GM21526 (cell line): ENCODE data around the gene WDFY3.

Experiments
- ATAC-seq: cut with Tn5 transposase; IDR thresholded peaks from one replicate; pipeline ENCODE4 v1.9.1; 2021; ENCODE audit warnings: moderate library complexity; ENCODE audit not compliant: unreplicated experiment, low FRiP score

WDFY3 gene

DNA sequence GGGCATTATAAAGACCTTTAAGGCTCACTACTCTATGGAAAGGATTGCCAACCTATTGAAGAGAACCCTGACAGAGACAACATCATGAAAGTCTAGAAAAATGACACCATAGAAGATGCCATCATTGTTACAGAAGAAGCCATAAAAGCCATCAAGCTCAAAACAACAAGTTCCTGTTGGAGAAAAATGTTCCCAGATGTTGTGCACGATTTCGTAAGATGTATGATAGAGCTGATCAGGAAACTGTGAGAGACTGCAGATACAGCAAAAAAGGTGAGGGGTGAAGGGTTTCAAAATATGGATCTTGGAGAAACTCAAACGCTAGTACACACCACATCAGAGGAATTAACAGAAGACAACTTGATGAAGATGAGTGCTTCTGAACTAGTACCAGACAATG is 53.3 kb downstream of the WDFY3 start:
- ATAC-seq = no peak

DNA sequence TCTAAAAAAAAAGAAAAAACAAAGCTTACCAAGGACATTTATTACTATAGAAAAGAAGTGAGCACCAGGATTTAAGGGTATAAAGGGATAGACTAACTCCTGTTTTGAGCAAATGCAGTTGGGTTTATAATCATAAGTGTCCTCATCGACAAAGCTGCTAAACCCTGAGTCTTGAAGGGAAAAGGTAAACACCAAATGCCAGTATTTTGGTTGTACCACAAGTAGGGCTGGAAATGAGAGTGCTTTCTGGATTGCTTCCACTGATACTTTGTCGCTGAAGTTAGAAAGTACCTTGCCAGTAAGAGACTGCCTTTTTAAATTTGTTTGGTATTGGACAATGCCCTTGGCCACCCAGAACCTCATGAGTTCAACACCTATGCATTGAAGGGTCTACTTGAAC is 53.7 kb downstream of the WDFY3 start:
- no peak for ATAC-seq

DNA sequence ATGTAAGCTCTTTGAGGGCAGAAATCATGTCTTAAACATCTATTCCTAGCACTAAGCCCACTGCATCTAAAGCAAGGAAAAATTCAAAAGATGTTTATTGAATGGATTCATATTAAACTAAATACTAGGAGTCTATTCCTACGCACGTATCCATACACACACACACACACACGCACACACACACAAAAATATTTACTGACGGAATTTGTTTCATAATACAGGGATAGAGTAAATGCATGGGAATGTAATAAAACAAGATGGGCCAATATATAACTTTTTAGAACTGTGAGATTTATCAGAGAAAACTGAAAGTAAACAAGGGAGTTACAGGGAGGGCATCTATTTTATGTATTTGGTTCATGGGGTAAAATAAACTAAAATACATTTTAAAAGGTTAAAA is 57.6 kb downstream of the WDFY3 start:
- no peak for ATAC-seq

DNA sequence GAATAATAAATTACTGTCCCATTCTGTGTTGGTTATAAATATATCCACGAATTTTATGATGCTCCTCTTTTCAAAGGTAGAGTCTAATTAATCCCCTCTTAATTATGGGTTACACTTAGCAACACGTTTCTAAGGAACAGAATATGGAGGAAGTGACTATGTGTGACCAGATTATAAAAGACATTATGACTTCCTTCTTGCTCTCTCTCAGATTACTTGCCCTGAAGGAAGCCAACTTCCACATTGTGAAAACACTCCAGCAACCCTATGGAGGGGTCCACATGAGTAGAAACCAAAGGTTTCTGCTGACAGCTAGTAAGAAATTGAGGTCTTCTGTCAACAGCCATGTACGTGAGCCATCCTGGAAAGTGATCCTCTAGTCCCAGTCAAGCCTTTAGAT is 59.3 kb downstream of the WDFY3 start:
- no peak for ATAC-seq

DNA sequence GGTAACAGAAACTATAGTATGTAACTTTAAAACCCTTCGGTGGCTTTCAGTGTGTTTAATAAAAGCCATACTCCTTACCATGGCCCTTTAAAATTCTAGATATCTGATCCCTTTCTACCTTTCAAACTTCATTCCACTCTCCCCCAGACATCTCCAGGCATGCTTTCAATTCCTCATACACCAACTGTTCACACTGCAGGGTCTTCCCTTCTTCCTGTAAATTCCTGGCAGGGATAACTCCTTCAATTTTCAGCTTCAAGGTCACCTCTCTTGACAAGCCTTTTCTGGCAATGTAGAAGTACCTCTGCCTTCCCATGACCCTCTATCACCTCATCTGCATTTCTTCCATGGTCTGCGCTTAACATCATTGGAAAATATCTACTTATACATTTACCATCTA is 60.8 kb downstream of the WDFY3 start:
- ATAC-seq = no peak

DNA sequence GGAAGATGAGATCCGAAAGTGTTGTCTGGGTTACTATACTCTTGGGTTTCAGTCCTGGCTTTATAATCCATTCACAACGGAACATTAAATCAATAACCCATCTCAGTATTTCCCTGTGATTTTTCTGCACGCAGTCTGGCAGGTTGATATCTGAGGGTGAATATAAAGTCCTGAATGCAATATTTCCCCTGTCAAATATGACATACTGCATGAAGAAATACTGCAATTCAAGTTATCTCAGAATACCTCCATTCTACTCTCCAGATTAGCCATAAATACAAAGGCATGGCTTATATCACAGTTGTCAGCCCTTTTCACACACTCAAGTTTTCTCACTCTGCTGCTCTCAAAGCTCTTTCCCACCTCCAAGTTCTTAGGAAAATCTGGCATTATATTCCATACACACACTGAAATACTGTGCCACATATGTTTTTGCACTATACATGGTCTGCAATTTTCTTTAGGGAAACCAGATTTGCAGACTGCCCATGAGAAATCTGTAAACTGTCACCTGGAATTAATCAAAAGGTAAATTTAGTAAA is 64.7 kb downstream of the WDFY3 start:
- ATAC-seq = no peak

DNA sequence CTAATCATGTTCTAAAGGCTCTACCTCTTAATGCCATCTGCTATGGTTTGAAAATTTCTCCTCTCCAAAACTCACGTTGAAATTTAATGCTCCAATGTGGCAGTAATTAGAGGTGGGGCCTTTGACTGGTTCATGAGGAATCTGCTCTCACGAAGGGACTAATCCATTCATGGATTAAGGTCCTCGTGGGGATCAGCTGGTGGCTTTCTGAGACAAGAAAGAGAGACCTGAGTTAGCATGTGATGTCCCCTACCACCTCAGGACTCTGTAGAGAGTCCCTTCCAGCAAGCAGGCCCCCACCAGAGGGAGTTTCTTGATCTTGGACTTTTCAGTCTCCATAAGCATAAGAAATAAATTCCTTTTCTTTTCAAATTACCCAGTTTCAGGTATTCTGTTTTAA is 65.3 kb downstream of the WDFY3 start:
- no peak for ATAC-seq

DNA sequence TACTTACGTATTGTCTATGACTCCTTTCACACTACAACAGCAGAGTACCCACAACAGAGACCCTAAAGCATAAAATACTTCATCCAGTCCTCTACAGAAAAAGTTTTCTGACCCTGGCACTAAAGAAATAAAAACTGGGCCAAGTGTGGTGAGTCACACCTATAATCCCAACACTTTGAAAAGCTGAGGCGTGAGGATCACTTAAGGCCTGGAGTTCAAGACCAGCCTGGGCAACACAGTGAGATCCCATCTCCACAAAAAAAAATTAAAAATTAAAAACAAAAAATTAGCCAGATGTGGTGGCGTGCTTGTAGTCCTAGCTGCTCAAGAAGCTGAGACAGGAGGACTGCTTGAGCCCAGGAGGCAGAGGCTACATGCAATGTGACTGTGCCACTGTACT is 66.9 kb downstream of the WDFY3 start:
- no peak for ATAC-seq

DNA sequence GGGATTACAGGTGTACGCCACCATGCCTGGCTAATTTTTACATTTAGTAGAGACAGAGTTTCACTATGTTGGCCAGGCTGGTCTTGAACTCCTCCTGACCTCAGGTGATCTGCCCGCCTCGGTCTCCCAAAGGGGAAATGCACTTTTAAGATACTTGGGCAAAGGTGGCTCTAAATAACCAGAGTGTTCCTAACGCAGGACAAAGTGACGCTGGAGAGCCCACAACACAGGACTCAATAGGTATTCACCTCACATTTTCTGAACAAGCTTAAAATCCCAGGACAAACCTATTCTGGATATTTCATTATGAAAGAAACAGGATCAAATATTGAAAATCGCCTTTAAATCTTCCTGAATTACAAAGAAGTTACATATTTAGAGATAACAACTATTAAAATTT is 69.0 kb downstream of the WDFY3 start:
- ATAC-seq = no peak

DNA sequence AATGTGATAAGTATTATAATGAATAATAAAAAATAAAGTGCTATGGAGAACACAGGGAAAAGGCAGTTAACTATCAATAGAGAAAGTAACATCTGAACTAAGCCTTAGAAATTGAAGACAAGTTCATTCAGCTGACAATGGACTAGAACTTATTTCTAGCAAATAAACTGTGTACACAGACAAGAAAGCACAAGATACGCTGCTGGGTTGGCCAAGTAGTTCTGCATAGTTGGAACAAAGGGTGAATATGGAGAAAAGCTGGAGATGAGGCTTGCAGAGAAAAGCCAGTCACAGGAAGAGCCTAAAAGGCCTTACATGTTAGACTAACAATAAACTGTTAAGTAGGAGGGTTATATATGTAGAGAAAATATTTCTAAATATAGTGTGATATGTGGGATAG is 71.2 kb downstream of the WDFY3 start:
- no peak for ATAC-seq

DNA sequence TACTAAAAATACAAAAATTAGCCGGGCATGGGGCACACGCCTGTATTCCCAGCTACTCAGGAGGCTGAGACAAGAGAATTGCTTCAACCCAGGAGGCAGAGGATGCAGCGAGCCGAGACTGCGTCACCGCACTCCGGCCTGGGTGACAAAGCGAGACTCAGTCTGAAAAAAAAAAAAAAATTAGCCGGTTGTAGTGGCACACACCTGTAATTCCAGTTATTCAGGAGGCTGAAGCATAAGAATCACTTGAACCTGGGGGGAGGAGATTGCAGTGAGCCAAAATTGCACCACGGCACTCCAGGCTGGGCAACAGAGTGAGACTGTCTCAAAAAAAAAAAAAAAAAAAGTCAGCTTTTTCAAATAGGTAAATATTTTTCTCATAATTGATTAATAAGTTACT is 71.9 kb downstream of the WDFY3 start:
- ATAC-seq = no peak

DNA sequence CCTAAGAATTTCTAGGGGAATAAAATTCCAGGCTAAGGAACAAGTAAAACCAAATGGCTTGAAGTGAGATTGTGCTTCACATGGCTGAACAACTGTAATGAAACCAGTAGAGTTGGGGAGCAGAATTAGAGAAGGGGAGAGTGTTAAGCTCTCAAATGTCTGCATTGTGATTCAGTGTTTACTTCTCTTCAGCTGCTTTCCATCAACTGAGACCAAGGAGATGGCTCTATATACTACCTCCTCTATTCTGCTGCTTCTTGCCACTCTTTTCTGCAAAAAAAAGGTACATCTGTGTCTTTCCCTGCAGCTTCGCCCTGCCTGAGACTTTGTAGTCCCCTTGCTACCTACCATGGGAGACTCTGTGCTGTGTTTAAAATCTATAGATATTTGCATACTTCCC is 73.5 kb downstream of the WDFY3 start:
- no peak for ATAC-seq

DNA sequence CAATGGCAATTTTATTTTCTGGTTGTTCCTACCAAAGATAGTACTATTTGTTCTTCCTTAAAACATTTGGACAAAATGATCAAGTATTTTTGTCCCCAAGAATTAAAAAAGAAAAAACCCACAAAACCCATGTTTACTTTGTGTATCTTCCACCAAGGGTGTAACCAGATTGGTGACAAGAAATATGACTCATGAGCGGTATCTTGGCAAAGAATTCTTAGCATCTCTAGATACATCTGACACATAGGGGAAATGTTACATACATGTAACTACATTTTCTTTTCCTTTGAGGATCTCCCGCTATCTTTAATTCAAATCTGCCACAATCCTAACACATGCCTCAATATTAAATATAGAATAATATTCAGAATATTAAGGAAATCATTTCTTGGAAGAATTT is 78.7 kb downstream of the WDFY3 start:
- no peak for ATAC-seq

DNA sequence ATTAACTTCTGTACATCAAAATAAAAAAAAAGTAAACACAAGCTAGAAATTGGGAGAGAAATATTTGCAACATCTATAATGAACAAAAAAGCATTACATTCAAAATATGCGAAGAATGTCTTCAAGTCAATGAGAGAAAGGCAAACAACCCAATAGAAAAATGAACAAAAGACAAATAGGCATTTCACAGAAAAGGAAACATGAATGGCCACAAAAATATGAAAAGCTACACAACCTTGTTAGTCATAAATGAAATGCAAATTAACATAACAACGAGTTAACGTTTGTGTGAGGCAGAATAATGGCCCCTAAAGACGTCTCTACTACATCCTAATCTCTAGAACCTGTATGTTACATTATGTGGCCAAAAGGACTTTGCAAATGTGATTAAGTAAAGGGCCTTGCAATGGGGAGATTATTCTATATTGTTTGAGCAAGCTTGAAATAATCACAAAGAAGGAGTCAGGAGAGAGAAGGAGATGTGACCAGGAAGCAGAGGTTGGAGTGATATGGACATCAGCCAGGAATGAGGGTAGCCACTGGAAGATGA is 86.8 kb downstream of the WDFY3 start:
- ATAC-seq = no peak

DNA sequence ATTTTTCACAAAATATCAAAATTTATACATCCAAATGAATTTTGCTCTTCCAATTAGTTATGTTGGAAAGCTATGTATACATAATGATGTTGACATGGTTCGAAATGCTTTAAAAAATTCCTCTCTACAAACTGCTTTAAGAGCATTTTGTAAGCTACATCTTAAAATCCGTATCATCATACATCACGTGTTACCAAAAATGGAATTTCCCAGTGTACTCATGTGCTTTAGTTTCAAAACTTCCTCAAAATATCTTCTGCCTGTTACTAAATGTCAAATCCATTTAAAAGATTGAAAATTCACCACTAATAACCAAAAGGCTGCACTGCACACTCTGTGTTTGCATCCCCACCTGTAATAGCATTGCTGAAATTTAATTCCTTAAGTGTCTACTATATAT is 87.9 kb downstream of the WDFY3 start:
- ATAC-seq = no peak

DNA sequence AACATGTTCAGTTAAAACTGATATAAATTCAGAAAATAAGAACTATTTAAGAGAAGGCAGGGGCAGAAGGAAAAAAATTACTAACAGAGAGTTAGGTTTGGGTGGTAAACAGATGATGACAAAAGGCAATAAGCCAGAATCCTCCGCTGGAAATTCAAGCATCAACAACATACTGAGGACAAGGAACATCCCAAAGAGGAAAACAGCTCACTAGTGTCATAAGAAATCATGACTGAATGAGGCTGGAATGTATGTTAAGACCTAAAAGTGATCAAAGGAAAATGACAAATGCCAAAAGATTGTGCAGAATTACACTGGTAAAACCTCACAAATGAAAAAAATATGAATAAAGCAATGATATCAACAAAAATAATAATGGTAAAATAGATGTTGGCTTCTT is 88.4 kb downstream of the WDFY3 start:
- ATAC-seq = no peak

DNA sequence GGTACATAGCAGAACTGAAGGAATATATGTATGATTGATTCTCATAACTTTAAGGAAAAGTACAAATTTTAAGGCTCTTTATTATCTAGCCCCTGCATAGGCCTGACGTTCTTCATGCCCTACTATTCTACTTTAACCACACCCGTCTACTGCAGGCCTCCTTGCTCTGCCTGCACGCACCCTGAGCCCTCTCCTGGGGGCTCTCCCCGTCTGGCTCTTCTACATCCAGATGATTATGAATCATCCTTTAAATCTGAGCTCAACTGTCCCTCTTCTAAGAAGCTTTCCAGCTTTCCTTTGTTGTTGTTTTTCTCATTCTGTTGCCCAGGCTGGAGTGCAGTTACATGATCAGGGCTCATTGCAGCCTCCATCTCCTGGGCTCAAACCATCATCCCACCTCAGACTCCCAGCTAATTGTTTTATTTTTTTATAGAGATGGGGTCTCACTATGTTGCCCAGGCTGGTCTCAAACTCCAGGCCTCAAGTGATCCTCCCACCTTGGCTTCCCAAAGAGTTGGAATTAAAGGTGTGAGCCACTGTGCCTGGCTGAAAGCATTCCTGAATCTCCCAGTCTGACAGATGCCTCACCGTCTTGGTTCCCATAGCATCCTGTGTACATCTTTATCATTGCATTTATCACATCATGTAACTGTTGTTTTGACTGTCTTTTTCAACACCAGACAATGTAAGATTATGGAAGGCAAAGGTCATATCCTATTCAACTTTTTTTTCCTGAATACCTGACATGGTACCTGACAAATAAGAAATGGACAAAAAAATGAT is 89.2 kb downstream of the WDFY3 start:
- ATAC-seq = no peak

DNA sequence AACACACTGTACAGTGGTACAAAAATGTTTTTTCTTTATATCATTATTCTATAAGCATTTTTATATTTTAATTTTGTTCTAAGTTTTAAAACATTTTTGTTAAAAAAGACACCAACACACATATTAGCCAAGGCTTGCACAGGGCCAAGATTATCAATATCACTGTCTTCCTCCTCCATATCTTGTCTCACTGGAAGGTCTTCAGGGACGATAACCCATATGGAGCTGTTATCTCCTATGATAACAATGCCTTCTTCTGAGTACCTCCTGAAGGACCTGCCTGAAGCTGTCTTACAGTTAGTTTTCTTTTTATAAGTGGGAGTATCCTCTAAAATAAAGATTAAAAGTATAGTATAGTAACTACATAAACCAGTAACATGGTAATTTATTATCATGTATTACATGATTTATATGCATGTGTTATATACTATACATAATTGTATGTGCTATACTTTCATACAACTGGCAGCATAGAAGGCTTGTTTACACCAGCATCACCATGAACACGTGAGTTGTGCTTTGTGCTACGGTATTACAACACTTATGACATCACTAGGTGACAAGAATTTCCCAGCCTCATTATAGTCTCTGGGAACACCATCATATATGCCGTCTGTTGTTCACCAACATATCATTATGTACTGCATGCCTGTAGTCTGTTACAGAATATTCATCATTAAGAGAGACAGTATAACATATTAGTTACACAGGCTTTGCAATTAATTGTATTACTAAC is 90.7 kb downstream of the WDFY3 start:
- no peak for ATAC-seq

DNA sequence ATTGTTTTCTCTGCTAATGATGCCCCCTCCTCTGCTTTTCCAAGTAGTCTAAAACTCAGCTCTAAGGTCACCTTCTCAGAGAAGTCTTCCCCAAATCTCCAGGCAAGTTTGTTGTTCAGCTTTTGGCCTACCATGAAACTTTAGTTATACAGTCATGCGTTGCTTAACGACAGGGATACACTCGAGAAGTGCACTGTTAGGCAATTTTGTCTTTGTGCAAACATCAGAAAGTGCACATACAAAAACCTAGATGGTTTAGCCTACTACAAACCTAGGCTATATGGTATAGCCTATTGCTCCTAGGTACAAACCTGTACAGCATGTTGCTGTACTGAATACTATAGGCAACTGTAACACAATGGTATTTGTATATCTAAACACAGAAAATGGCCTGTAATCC is 91.9 kb downstream of the WDFY3 start:
- ATAC-seq = no peak

DNA sequence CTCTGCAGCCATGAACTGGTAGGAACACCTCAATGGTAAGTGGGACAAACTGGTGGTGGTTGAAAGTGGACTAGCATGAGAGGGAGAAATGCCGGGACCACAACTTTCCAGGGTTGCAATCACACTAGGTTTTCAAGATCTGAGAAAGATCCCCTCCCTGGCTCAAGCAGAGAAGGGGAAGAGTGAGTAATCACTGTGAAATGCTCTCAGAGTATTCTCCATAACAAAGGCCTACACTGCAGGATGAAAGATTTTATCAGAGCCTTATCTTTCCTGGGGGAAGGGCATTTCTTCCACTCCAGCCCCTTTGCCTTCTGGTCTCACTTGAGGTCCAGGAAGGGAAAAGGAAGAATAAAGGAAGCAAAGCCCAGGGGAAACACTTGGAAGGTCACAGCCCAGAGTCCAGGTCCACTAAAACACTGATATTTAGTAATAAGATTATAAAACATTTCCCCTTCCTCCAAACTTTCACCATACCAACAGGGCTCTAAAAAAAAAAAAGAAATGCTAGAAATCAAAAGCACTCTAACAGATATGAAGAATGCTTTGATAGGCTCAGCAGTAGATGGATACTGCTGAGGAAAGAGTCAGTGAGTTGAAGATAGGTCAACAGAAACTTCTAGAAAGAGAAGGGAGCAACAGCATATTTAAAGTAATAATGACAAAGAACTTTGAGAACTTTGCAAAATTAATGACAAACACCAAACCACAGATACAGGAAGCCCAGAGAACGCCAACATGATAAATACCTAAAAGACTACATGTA is 95.9 kb downstream of the WDFY3 start:
- ATAC-seq = no peak

DNA sequence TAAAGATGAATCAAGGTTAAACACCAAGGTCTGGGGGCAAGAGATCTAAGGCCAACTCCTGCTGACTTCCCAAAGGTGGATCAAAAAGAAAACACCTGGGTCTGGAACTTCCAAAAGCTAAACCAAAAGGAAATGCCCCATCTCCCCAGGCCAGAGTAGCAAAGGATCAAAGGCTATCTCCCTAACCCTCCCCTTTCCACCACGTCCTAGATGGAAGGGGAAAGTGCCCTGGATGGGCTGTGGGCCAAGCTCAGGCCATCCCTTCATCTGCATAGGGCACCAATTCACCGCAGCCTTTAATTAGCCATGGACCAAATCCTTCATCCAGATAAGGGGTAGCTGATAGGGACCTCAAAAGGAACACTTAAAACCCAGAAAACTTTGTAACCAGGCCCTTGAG is 100.2 kb downstream of the WDFY3 start:
- ATAC-seq = no peak
